HepG2 (cell line): ENCODE measurements around the gene GBA2. TPM values are rescaled to one million over a fixed set of nuclear protein-coding genes. Genes with fewer than 3 reads are reported as not detected.

Experiments
- ETV6 ChIP-seq: sonication (generic); formaldehyde crosslinking; conservative IDR thresholded peaks from 2 replicates; pipeline ENCODE4 v1.4.0; 2020; ENCODE audit warnings: missing genetic modification reagents
- FLYWCH1 ChIP-seq: sonication (generic); formaldehyde crosslinking; IDR thresholded peaks from 2 replicates; pipeline ENCODE4 v1.8.1; 2023; ENCODE audit warnings: mild to moderate bottlenecking, missing genetic modification reagents
- FOSL1 ChIP-seq: sonication (generic); formaldehyde crosslinking; IDR thresholded peaks from 2 replicates; pipeline ENCODE4 v1.9.0; 2021; ENCODE audit warnings: missing genetic modification reagents, borderline replicate concordance
- FOXO4 ChIP-seq: sonication (generic); formaldehyde crosslinking; conservative IDR thresholded peaks from 2 replicates; pipeline ENCODE4 v1.8.1; 2023; ENCODE audit warnings: missing genetic modification reagents
- KLF6 ChIP-seq: IDR thresholded peaks from 2 replicates; pipeline ENCODE4 v1.8.0; 2016; ENCODE audit warnings: missing biosample characterization, missing genetic modification reagents
- MXD3 ChIP-seq: IDR thresholded peaks from 2 replicates; pipeline ENCODE4 v1.6.1; 2016; ENCODE audit warnings: mild to moderate bottlenecking, missing biosample characterization, missing genetic modification reagents
- RARA ChIP-seq: IDR thresholded peaks from 2 replicates; pipeline ENCODE4 v1.6.1; 2016; ENCODE audit warnings: missing genetic modification reagents, missing compliant biosample characterization
- RBM22 ChIP-seq: fragments of 200-400 bp; formaldehyde crosslinking; optimal IDR thresholded peaks from 2 replicates; pipeline ENCODE3; 2017; ENCODE audit warnings: mild to moderate bottlenecking, low read length, moderate library complexity
- SNAPC5 ChIP-seq: sonication (generic); formaldehyde crosslinking; IDR thresholded peaks from 2 replicates; pipeline ENCODE4 v1.8.1; 2023; ENCODE audit warnings: mild to moderate bottlenecking, missing genetic modification reagents, borderline replicate concordance
- ZNF20 ChIP-seq: sonication (generic); formaldehyde crosslinking; IDR thresholded peaks from 2 replicates; pipeline ENCODE4 v1.4.0; 2020; ENCODE audit warnings: mild to moderate bottlenecking, moderate library complexity, missing genetic modification reagents
- ZNF382 ChIP-seq: sonication (generic); formaldehyde crosslinking; IDR thresholded peaks from 2 replicates; pipeline ENCODE4 v1.5.0; 2020; ENCODE audit warnings: missing genetic modification reagents, mild to moderate bottlenecking, borderline replicate concordance
- ZNF567 ChIP-seq: sonication (generic); formaldehyde crosslinking; IDR thresholded peaks from 2 replicates; pipeline ENCODE4 v1.8.1; 2023; ENCODE audit warnings: mild to moderate bottlenecking, missing genetic modification reagents, borderline replicate concordance
- ZNF572 ChIP-seq: sonication (generic); formaldehyde crosslinking; IDR thresholded peaks from 2 replicates; pipeline ENCODE4 v1.5.1; 2020; ENCODE audit warnings: mild to moderate bottlenecking, missing genetic modification reagents
- ZNF615 ChIP-seq: sonication (generic); formaldehyde crosslinking; IDR thresholded peaks from 2 replicates; pipeline ENCODE4 v1.5.0; 2020; ENCODE audit warnings: mild to moderate bottlenecking, missing genetic modification reagents, borderline replicate concordance
- ZNF704 ChIP-seq: sonication (generic); formaldehyde crosslinking; IDR thresholded peaks from 2 replicates; pipeline ENCODE4 v1.8.1; 2023; ENCODE audit warnings: mild to moderate bottlenecking, inconsistent platforms, moderate library complexity, missing genetic modification reagents, borderline replicate concordance
- ZSCAN31 ChIP-seq: sonication (generic); formaldehyde crosslinking; IDR thresholded peaks from 2 replicates; pipeline ENCODE4 v1.5.0; 2020; ENCODE audit warnings: low read depth, mild to moderate bottlenecking, missing genetic modification reagents
- polyA plus RNA-seq, 8 experiments: library from polyadenylated mRNA; depleted of rRNA in 3 of 8; stranded (reverse) in 7 of 8; unstranded in 1 of 8; fragments of >200 nt; fragmentation: Illumina TruSeq in 4 of 8; extraction: Trizol in 4 of 8; gene quantifications; 2 replicates each; pipeline versions ENCODE4 v1.2.1 to v1.2.3, GENCODE V29; 2011 to 2016; ENCODE audit warnings: low read depth in 4 of 8, missing spikeins in 1 of 8, mixed read lengths in 1 of 8; ENCODE audit not compliant: insufficient read depth in 1 of 8
- total RNA-seq, 5 experiments: library from RNA; depleted of rRNA; stranded (reverse); fragments of >200 nt; fragmentation: Illumina TruSeq; extraction: Trizol; gene quantifications; 2 replicates each; pipeline ENCODE4 v1.2.3, GENCODE V29; 2016; ENCODE audit warnings: low read depth in 1 of 5
- TF ChIP-seq, protein P1 (sequence below): IDR thresholded peaks from 2 replicates; pipeline ENCODE4 v1.6.1; 2018; ENCODE audit warnings: missing genetic modification reagents
- TF ChIP-seq, protein P2 (sequence below): sonication (generic); formaldehyde crosslinking; IDR thresholded peaks from 2 replicates; pipeline ENCODE4 v1.4.0; 2020; ENCODE audit warnings: missing genetic modification reagents
- TF ChIP-seq, protein P3 (sequence below): IDR thresholded peaks from 2 replicates; pipeline ENCODE4 v1.6.1; 2012; ENCODE audit warnings: inconsistent platforms

The GBA2 gene
- total and polyA plus RNA-seq, 2 of the 13 experiments (the other 11 are each of a cell fraction or from before 2014, with no cell fraction given), result 37.5 to 86.1 TPM

GRCh38 chr9:35732185-35732799, 16.7 kb downstream of the GBA2 start, which contains the start of the genes CREB3 and TLN1 (continued):
- TF ChIP-seq KLF6 (CRISPR knock-in tag) (peak; percentile 91; the same call in 1 of the 2 replicates), RARA (0 out of 2 replicates have a peak, but pooled peaks have one; percentile 15), FLYWCH1 (CRISPR knock-in tag) (no peak), ZNF382 (CRISPR knock-in tag) (no peak), ETV6 (CRISPR knock-in tag) (peak; percentile 78; the same call in 1 of the 2 replicates), FOXO4 (no peak), ZSCAN31 (CRISPR knock-in tag) (peak; percentile 84), ZNF567 (CRISPR knock-in tag) (peak; percentile 70; the same call in 1 of the 2 replicates), ZNF615 (no peak), ZNF20 (CRISPR knock-in tag) (no peak), RBM22 (no peak), SNAPC5 (CRISPR knock-in tag) (no peak), ZNF572 (no peak), ZNF704 (CRISPR knock-in tag) (peak; percentile 66; the same call in 1 of the 2 replicates), MXD3 (CRISPR knock-in tag) (peak; percentile 67; the same call in 1 of the 2 replicates), FOSL1 (CRISPR knock-in tag) (no peak)
- TF ChIP-seq, protein P1, sequence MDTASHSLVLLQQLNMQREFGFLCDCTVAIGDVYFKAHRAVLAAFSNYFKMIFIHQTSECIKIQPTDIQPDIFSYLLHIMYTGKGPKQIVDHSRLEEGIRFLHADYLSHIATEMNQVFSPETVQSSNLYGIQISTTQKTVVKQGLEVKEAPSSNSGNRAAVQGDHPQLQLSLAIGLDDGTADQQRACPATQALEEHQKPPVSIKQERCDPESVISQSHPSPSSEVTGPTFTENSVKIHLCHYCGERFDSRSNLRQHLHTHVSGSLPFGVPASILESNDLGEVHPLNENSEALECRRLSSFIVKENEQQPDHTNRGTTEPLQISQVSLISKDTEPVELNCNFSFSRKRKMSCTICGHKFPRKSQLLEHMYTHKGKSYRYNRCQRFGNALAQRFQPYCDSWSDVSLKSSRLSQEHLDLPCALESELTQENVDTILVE, result peak; percentile 99
- TF ChIP-seq, protein P2, sequence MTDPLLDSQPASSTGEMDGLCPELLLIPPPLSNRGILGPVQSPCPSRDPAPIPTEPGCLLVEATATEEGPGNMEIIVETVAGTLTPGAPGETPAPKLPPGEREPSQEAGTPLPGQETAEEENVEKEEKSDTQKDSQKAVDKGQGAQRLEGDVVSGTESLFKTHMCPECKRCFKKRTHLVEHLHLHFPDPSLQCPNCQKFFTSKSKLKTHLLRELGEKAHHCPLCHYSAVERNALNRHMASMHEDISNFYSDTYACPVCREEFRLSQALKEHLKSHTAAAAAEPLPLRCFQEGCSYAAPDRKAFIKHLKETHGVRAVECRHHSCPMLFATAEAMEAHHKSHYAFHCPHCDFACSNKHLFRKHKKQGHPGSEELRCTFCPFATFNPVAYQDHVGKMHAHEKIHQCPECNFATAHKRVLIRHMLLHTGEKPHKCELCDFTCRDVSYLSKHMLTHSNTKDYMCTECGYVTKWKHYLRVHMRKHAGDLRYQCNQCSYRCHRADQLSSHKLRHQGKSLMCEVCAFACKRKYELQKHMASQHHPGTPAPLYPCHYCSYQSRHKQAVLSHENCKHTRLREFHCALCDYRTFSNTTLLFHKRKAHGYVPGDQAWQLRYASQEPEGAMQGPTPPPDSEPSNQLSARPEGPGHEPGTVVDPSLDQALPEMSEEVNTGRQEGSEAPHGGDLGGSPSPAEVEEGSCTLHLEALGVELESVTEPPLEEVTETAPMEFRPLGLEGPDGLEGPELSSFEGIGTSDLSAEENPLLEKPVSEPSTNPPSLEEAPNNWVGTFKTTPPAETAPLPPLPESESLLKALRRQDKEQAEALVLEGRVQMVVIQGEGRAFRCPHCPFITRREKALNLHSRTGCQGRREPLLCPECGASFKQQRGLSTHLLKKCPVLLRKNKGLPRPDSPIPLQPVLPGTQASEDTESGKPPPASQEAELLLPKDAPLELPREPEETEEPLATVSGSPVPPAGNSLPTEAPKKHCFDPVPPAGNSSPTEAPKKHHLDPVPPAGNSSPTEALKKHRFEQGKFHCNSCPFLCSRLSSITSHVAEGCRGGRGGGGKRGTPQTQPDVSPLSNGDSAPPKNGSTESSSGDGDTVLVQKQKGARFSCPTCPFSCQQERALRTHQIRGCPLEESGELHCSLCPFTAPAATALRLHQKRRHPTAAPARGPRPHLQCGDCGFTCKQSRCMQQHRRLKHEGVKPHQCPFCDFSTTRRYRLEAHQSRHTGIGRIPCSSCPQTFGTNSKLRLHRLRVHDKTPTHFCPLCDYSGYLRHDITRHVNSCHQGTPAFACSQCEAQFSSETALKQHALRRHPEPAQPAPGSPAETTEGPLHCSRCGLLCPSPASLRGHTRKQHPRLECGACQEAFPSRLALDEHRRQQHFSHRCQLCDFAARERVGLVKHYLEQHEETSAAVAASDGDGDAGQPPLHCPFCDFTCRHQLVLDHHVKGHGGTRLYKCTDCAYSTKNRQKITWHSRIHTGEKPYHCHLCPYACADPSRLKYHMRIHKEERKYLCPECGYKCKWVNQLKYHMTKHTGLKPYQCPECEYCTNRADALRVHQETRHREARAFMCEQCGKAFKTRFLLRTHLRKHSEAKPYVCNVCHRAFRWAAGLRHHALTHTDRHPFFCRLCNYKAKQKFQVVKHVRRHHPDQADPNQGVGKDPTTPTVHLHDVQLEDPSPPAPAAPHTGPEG (CRISPR knock-in tag), result 0 out of 2 replicates have a peak, but pooled peaks have one; percentile 20
- TF ChIP-seq, protein P3, sequence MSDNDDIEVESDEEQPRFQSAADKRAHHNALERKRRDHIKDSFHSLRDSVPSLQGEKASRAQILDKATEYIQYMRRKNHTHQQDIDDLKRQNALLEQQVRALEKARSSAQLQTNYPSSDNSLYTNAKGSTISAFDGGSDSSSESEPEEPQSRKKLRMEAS, result peak; percentile 68; the same call in 1 of the 2 replicates
